ENCODE data around the gene RBM33. TPM values are rescaled to one million over a fixed set of nuclear protein-coding genes. Genes with fewer than 3 reads are reported as not detected.

The RBM33 gene
- total RNA-seq, 2 experiments from 2014 or later = 73.7 to 84.8 TPM

GRCh38 chr7:155752756-155753445, 108.4 kb downstream of the RBM33 start:
- Mint-ChIP-seq H3K9me3 (no peaks in the 10 kb centered on the region), H3K27me3 (no peaks in the 10 kb centered on the region), H3K4me3 (no peak overlapping the region), H3K36me3 (ENCODE audit: low read depth) (peaks cover 43% of the 10 kb centered on the region), H3K27ac (peak overlapping the region; percentile 74), H3K4me1 (ENCODE audit: low read depth) (peaks cover 82% of the 10 kb centered on the region)
- ATAC-seq = peak; percentile 15
- TF ChIP-seq CTCF (IDR thresholded peaks at IDR 0.05) = no peak
- ChIA-PET POLR2A (interaction anchor here (2.8 kb wide), 1 partner anchor 11 kb away, joined by 17 read pairs; no protein-coding TSS in a partner anchor), CTCF (interaction anchor here (1.3 to 3.6 kb wide), 2 partner anchors 14 to 89 kb away, joined by 3 to 12 read pairs; no protein-coding TSS in a partner anchor)
- intact Hi-C loops (cut with micrococcal nuclease) = no loop called here
- no peak for DNase-seq

GRCh38 chr7:155753446-155753965, 109.0 kb downstream of the RBM33 start:
- no peak for TF ChIP-seq CTCF (IDR thresholded peaks at IDR 0.05)
- no peaks in the 10 kb centered on the region for H3K9me3 Mint-ChIP-seq
- ChIA-PET POLR2A (interaction anchor here (2.8 kb wide), 1 partner anchor 10 kb away, joined by 17 read pairs; no protein-coding TSS in a partner anchor), CTCF (interaction anchor here (0.9 to 2.9 kb wide), 4 partner anchors 11 to 154 kb away, joined by 4 to 14 read pairs (median 5); no protein-coding TSS in a partner anchor)
- intact Hi-C loops (cut with micrococcal nuclease) = no loop called here
- ATAC-seq = no peak
- peaks cover 77% of the 10 kb centered on the region for H3K4me1 Mint-ChIP-seq (ENCODE audit: low read depth)
- no peak for DNase-seq
- H3K27ac Mint-ChIP-seq = peak overlapping the region; percentile 74
- no peaks in the 10 kb centered on the region for H3K27me3 Mint-ChIP-seq
- H3K4me3 Mint-ChIP-seq = no peak overlapping the region
- peaks cover 38% of the 10 kb centered on the region for H3K36me3 Mint-ChIP-seq (ENCODE audit: low read depth)

- Mint-ChIP-seq H3K4me1 (ENCODE audit: low read depth) (peaks cover 72% of the 10 kb centered on the region), H3K27ac (no peak overlapping the region), H3K36me3 (ENCODE audit: low read depth) (peaks cover 41% of the 10 kb centered on the region), H3K9me3 (no peaks in the 10 kb centered on the region), H3K27me3 (no peaks in the 10 kb centered on the region), H3K4me3 (no peak overlapping the region)
- ATAC-seq = no peak
- POLR2A ChIA-PET = interaction anchor here (0.6 to 2.8 kb wide), 2 partner anchors 9 to 486 kb away, joined by 3 to 17 read pairs; no protein-coding TSS in a partner anchor
- TF ChIP-seq CTCF (IDR thresholded peaks at IDR 0.05) = no peak
- CTCF ChIA-PET = interaction anchor here (0.9 to 2.9 kb wide), 4 partner anchors 10 to 155 kb away, joined by 4 to 14 read pairs (median 5); no protein-coding TSS in a partner anchor
- no peak for DNase-seq
- intact Hi-C loops (cut with micrococcal nuclease) = no loop called here
These were observed 109.7 kb downstream of the RBM33 start for GRCh38 chr7:155754165-155754564.

GRCh38 chr7:155755026-155755425, 110.6 kb downstream of the RBM33 start:
- DNase-seq (no peak), ATAC-seq (no peak)
- ChIA-PET CTCF (interaction anchor here (1.6 to 2.9 kb wide), 3 partner anchors 10 to 156 kb away, joined by 4 to 14 read pairs (median 6); no protein-coding TSS in a partner anchor), POLR2A (interaction anchor here (2.8 kb wide), 1 partner anchor 9 kb away, joined by 17 read pairs; no protein-coding TSS in a partner anchor)
- no peak overlapping the region for H3K27ac Mint-ChIP-seq
- H3K4me1 Mint-ChIP-seq (ENCODE audit: low read depth) = peaks cover 67% of the 10 kb centered on the region
- intact Hi-C loops (cut with micrococcal nuclease) = no loop called here
- H3K27me3 Mint-ChIP-seq = no peaks in the 10 kb centered on the region
- no peak for TF ChIP-seq CTCF (IDR thresholded peaks at IDR 0.05)
- H3K36me3 Mint-ChIP-seq (ENCODE audit: low read depth) = peaks cover 43% of the 10 kb centered on the region
- H3K9me3 Mint-ChIP-seq = no peaks in the 10 kb centered on the region
- no peak overlapping the region for H3K4me3 Mint-ChIP-seq

GRCh38 chr7:155756322-155756721, 111.9 kb downstream of the RBM33 start:
- no peak overlapping the region for H3K27ac Mint-ChIP-seq
- no peak overlapping the region for H3K4me3 Mint-ChIP-seq
- peaks cover 65% of the 10 kb centered on the region for H3K4me1 Mint-ChIP-seq (ENCODE audit: low read depth)
- no peak for TF ChIP-seq CTCF (IDR thresholded peaks at IDR 0.05)
- intact Hi-C loops (cut with micrococcal nuclease) = no loop called here
- DNase-seq (no peak), ATAC-seq (no peak)
- no peaks in the 10 kb centered on the region for H3K27me3 Mint-ChIP-seq
- no peaks in the 10 kb centered on the region for H3K9me3 Mint-ChIP-seq
- H3K36me3 Mint-ChIP-seq (ENCODE audit: low read depth) = peaks cover 50% of the 10 kb centered on the region
- ChIA-PET CTCF (interaction anchor here (2.9 to 4.1 kb wide), 2 partner anchors 11 to 158 kb away, joined by 14 to 19 read pairs; no protein-coding TSS in a partner anchor), POLR2A (no interaction called here)
